Cardiac fibroblast (primary cell): ENCODE data around the gene CLTRN.

Experiments used
- DNase-seq, 2 donors: peaks; one replicate each; pipeline versions ENCODE4 v3.0.0 to v3.0.0-alpha.2; 2010; ENCODE audit warnings: low read depth in 2 of 2
- H3K4me3 ChIP-seq, 2 donors: replicated peaks in 1 of 2; 1 replicate in 1 of 2; 2 replicates in 1 of 2; pipeline ENCODE4 v1.5.1; 2011; ENCODE audit warnings: low read depth in 2 of 2, low read length in 2 of 2, mild to moderate bottlenecking in 2 of 2, moderate library complexity in 1 of 2
- TF ChIP-seq, protein P1 (sequence below): IDR thresholded peaks from one replicate; pipeline ENCODE4 v1.5.1; 2011; ENCODE audit warnings: low read depth, mild to moderate bottlenecking, low read length, inconsistent platforms

The CLTRN gene

DNA sequence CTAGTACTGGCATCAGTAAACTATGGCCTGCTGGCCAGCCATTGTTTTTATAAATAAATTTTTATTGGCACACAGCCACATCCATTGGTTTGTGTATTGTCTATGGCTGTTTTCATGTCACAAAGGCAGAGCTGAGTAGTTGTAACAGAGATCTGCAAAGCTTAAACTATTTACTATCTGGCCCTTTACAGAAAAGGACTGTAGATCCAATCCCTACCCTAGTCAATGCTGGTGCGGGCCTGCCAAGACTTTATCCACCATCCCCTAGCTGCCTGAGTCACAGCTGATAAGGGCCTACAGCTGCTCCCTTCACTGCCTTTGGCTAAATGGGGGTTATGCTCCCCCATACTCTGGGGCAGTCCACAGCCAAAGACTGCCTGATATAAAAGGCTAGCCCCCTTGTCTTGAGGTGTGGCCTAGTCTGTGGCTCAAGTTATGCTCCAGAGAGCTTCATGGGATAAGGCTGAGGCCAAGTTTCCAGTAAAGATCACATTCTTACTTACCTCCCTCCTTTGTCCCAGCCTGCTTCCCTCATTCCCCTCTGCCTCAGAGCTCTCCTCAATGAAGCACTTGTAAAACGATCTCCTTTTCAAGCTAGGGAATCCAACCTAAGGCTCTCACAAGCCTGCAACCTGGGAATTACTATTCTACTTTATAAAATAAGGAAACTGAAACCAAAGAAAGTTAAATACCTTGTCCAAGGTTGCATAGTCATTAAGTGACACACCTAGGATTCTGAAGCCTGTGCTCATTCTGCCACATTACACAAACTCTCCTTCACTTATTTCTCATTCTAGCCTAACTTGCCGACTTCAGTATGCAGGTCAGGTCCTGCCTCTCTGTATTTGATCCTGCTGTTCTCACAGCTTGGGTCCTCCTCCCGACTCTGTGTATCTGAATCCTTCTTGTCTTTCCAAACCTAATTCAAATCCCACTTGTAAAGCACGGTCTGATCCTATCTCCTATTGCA, 84.5 kb downstream of the CLTRN start:
- H3K4me3 ChIP-seq = no peak overlapping the region
- TF ChIP-seq, protein P1, sequence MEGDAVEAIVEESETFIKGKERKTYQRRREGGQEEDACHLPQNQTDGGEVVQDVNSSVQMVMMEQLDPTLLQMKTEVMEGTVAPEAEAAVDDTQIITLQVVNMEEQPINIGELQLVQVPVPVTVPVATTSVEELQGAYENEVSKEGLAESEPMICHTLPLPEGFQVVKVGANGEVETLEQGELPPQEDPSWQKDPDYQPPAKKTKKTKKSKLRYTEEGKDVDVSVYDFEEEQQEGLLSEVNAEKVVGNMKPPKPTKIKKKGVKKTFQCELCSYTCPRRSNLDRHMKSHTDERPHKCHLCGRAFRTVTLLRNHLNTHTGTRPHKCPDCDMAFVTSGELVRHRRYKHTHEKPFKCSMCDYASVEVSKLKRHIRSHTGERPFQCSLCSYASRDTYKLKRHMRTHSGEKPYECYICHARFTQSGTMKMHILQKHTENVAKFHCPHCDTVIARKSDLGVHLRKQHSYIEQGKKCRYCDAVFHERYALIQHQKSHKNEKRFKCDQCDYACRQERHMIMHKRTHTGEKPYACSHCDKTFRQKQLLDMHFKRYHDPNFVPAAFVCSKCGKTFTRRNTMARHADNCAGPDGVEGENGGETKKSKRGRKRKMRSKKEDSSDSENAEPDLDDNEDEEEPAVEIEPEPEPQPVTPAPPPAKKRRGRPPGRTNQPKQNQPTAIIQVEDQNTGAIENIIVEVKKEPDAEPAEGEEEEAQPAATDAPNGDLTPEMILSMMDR = no peak
- peak; percentile 4 to 84 for DNase-seq
